Upper lobe of left lung (tissue), 4 donors: Measurements from ENCODE around the gene SYPL2.
"Not testable (repeated sequence)": the region's sequence is repeated elsewhere in the genome, so short reads cannot be mapped to it uniquely, and the experiment has no call there.

ENCODE experiments used
- CTCF ChIP-seq, 6 experiments: fragments of 450-650 bp in 4 of 6; fragments of 200-600 bp in 2 of 6; sonication (generic) in 2 of 6; IDR thresholded peaks; one replicate each; pipeline ENCODE4 v1.5.1; 2016 to 2019; ENCODE audit warnings: antibody characterized with exemption in 6 of 6
- EP300 ChIP-seq, 4 donors: sonication (generic); formaldehyde crosslinking; IDR thresholded peaks; one replicate each; pipeline ENCODE4 v1.5.1; 2017; ENCODE audit warnings: antibody characterized with exemption in 4 of 4, control low read depth in 2 of 4
- POLR2A ChIP-seq, 4 donors: fragments of 450-650 bp; IDR thresholded peaks; one replicate each; pipeline ENCODE4 v1.5.1; 2016 to 2017; ENCODE audit warnings: antibody characterized with exemption in 4 of 4, mild to moderate bottlenecking in 2 of 4
- POLR2AphosphoS5 ChIP-seq, 2 donors: sonication (generic); formaldehyde crosslinking; IDR thresholded peaks; one replicate each; pipeline ENCODE4 v1.5.1; 2017; ENCODE audit warnings: antibody characterized with exemption in 2 of 2

- TF ChIP-seq POLR2A, POLR2AphosphoS5, CTCF, EP300 (IDR thresholded peaks at IDR 0.05): not testable (repeated sequence)
These were observed 7.1 kb downstream of the SYPL2 start for GRCh38 chr1:109473284-109474057.
